Liver (tissue), 9 donors: ENCODE results near the gene C5orf34. TPM values are rescaled to one million over a fixed set of nuclear protein-coding genes. Genes with fewer than 3 reads are reported as not detected.

Source experiments
- DNase-seq: peaks from one replicate; pipeline ENCODE4 v3.0.0-alpha.2; 2017; ENCODE audit warnings: low spot score
- H3K27ac ChIP-seq, 2 donors: one replicate each; pipeline ENCODE4 v1.7.0; 2013; ENCODE audit warnings: inconsistent platforms in 2 of 2, low read length in 2 of 2, control low read depth in 1 of 2, low read depth in 1 of 2, mild to moderate bottlenecking in 1 of 2
- H3K27me3 ChIP-seq, 4 donors: one replicate each; pipeline versions ENCODE4 v1.6.1 to v1.7.0; 2013; ENCODE audit warnings: low read length in 3 of 4, inconsistent platforms in 1 of 4, mild to moderate bottlenecking in 1 of 4, moderate library complexity in 1 of 4; ENCODE audit not compliant: control insufficient read depth in 4 of 4, insufficient read depth in 4 of 4
- H3K36me3 ChIP-seq, 4 donors: one replicate each; pipeline versions ENCODE4 v1.6.1 to v1.7.0; 2013; ENCODE audit warnings: low read length in 3 of 4, mild to moderate bottlenecking in 3 of 4, low read depth in 1 of 4, moderate library complexity in 1 of 4; ENCODE audit not compliant: control insufficient read depth in 4 of 4, insufficient read depth in 3 of 4
- H3K4me1 ChIP-seq, 4 donors: one replicate each; pipeline versions ENCODE4 v1.6.1 to v1.7.0; 2013; ENCODE audit warnings: low read length in 3 of 4, mild to moderate bottlenecking in 3 of 4, moderate library complexity in 1 of 4; ENCODE audit not compliant: control insufficient read depth in 4 of 4, insufficient read depth in 4 of 4
- H3K4me3 ChIP-seq, 3 donors: one replicate each; pipeline versions ENCODE4 v1.6.1 to v1.7.0; 2013; ENCODE audit warnings: low read length in 3 of 3, control low read depth in 1 of 3, low read depth in 1 of 3, mild to moderate bottlenecking in 1 of 3
- H3K9ac ChIP-seq, 2 donors: one replicate each; pipeline ENCODE4 v1.7.0; 2013; ENCODE audit warnings: low read length in 2 of 2, mild to moderate bottlenecking in 2 of 2, moderate library complexity in 2 of 2, control low read depth in 1 of 2, low read depth in 1 of 2
- H3K9me3 ChIP-seq, 4 donors: one replicate each; pipeline versions ENCODE4 v1.6.1 to v1.7.0; 2013; ENCODE audit warnings: low read length in 3 of 4; ENCODE audit not compliant: control insufficient read depth in 4 of 4
- CTCF ChIP-seq: fragments of 150-350 bp; IDR thresholded peaks from 2 replicates; pipeline ENCODE4 v1.5.1; 2017; ENCODE audit warnings: improper control_type of control experiment, low read depth, low read length; ENCODE audit not compliant: missing input control
- EGR1 ChIP-seq, 2 donors: IDR thresholded peaks; 2 replicates each; pipeline ENCODE4 v1.6.1; 2016 to 2018; ENCODE audit warnings: antibody characterized with exemption in 2 of 2, low read depth in 2 of 2
- FOXA1 ChIP-seq: IDR thresholded peaks from 2 replicates; pipeline ENCODE4 v1.6.1; 2016; ENCODE audit warnings: antibody characterized with exemption
- FOXA2 ChIP-seq: IDR thresholded peaks from 2 replicates; pipeline ENCODE4 v1.6.1; 2016; ENCODE audit warnings: antibody characterized with exemption
- GABPA ChIP-seq, 2 donors: IDR thresholded peaks in 1 of 2; conservative IDR thresholded peaks in 1 of 2; 2 replicates each; pipeline ENCODE4 v1.6.1; 2016; ENCODE audit warnings: antibody characterized with exemption in 2 of 2, mild to moderate bottlenecking in 1 of 2, moderate library complexity in 1 of 2
- HNF4A ChIP-seq, 2 donors: conservative IDR thresholded peaks; 2 replicates each; pipeline ENCODE4 v1.6.1; 2016; ENCODE audit warnings: antibody characterized with exemption in 2 of 2, mild to moderate bottlenecking in 2 of 2
- MAX ChIP-seq: IDR thresholded peaks from 2 replicates; pipeline ENCODE4 v1.6.1; 2016; ENCODE audit warnings: antibody characterized with exemption
- NR2F2 ChIP-seq: IDR thresholded peaks from 2 replicates; pipeline ENCODE4 v1.6.1; 2016; ENCODE audit warnings: antibody characterized with exemption
- RAD21 ChIP-seq, 2 donors: IDR thresholded peaks; 2 replicates each; pipeline ENCODE4 v1.6.1; 2016; ENCODE audit warnings: antibody characterized with exemption in 2 of 2, mild to moderate bottlenecking in 2 of 2
- REST ChIP-seq: IDR thresholded peaks from 2 replicates; pipeline ENCODE4 v1.6.1; 2016; ENCODE audit warnings: antibody characterized with exemption, mild to moderate bottlenecking
- RXRA ChIP-seq, 2 donors: IDR thresholded peaks; 2 replicates each; pipeline ENCODE4 v1.6.1; 2017 to 2018; ENCODE audit warnings: antibody characterized with exemption in 2 of 2, mild to moderate bottlenecking in 1 of 2
- SP1 ChIP-seq: IDR thresholded peaks from 2 replicates; pipeline ENCODE4 v1.6.1; 2018; ENCODE audit warnings: antibody characterized with exemption, mild to moderate bottlenecking
- ZBTB33 ChIP-seq: IDR thresholded peaks from 2 replicates; pipeline ENCODE4 v1.6.1; 2016; ENCODE audit warnings: antibody characterized with exemption
- WGBS: extraction: QIAGEN DNeasy Blood & Tissue Kit; methylation state at CpG from one replicate; pipeline ENCODE4 v1.1.7; 2013; 5-methylcytosine and 5-hydroxymethylcytosine counted together
- polyA plus RNA-seq, 2 donors: library from polyadenylated mRNA; stranded (reverse) in 1 of 2; unstranded in 1 of 2; fragments of 200-250 nt in 1 of 2; fragments of >200 nt in 1 of 2; fragmentation: Nextera tagmentation in 1 of 2; extraction: Ambion mirVana in 1 of 2; gene quantifications; one replicate each; pipeline versions ENCODE4 v1.2.1 to v1.2.3, GENCODE V29; 2013 to 2015
- total RNA-seq, 2 donors: library from RNA; depleted of rRNA; stranded (reverse); fragments of >200 nt; gene quantifications; one replicate each; pipeline ENCODE4 v1.2.3, GENCODE V29; 2014
- donor health status: healthy.
- donor health status: healthy.
- donor health status: healthy.
- donor health status: healthy.
- donor health status: healthy.

The C5orf34 gene
- total and polyA plus RNA-seq, 4 donors, result 0.31 to 3.0 (median 0.46) TPM

GRCh38 chr5:43547532-43547931, 32.6 kb upstream of the C5orf34 start:
- Histone ChIP-seq H3K9ac (no peak overlapping the region), H3K9me3 (no peaks in the 10 kb centered on the region), H3K27me3 (no peaks in the 10 kb centered on the region), H3K27ac (no peak overlapping the region), H3K36me3 (peaks cover 7 to 47% (median 39%) of the 10 kb centered on the region in 4 donors), H3K4me1 (peaks cover 0 to 3% (median 0%) of the 10 kb centered on the region in 4 donors), H3K4me3 (no peak overlapping the region)
- no peak for DNase-seq
- 97% methylated on average over 2 of the region's 2 CpGs for WGBS
- TF ChIP-seq FOXA1, result no peak
- TF ChIP-seq HNF4A (conservative IDR thresholded peaks at IDR 0.05), result no peak
- no peak for TF ChIP-seq RAD21 (IDR thresholded peaks at IDR 0.05)
- TF ChIP-seq MAX, result no peak
- no peak for TF ChIP-seq RXRA (IDR thresholded peaks at IDR 0.05)
- no peak for TF ChIP-seq REST
- TF ChIP-seq FOXA2, result no peak
- no peak for TF ChIP-seq SP1
- no peak for TF ChIP-seq CTCF
- no peak for TF ChIP-seq GABPA (IDR thresholded peaks at IDR 0.05 in 1 of 2, conservative IDR thresholded peaks at IDR 0.05 in 1 of 2)
- no peak for TF ChIP-seq NR2F2

GRCh38 chr5:43543434-43543833, 28.5 kb upstream of the C5orf34 start:
- Histone ChIP-seq H3K4me1 (no peaks in the 10 kb centered on the region), H3K27me3 (no peaks in the 10 kb centered on the region), H3K36me3 (peaks cover 7 to 59% (median 44%) of the 10 kb centered on the region in 4 donors), H3K9ac (no peak overlapping the region), H3K27ac (no peak overlapping the region), H3K9me3 (no peaks in the 10 kb centered on the region), H3K4me3 (no peak overlapping the region)
- TF ChIP-seq ZBTB33 (no peak), EGR1 (IDR thresholded peaks at IDR 0.05; ENCODE audit: low read depth in 2 of 2) (no peak), GABPA (IDR thresholded peaks at IDR 0.05 in 1 of 2, conservative IDR thresholded peaks at IDR 0.05 in 1 of 2) (no peak), SP1 (no peak)
- no peak for DNase-seq
